ENCODE data around the gene CSRNP3.

GRCh38 chr2:165494573-165494972, 25.1 kb downstream of the CSRNP3 start:
- no peak for TF ChIP-seq ZNF274 (IDR thresholded peaks at IDR 0.05; ENCODE audit: low read depth, low read length)
- TF ChIP-seq YY1 (IDR thresholded peaks at IDR 0.05; ENCODE audit: insufficient read depth, insufficient read length) = no peak
- no peak for TF ChIP-seq SUZ12 (IDR thresholded peaks at IDR 0.05; ENCODE audit: extremely low read depth, insufficient read depth, insufficient read length)

Data from NT2/D1 (cell line).